ENCODE measurements around the gene ZNF212.

DNA sequence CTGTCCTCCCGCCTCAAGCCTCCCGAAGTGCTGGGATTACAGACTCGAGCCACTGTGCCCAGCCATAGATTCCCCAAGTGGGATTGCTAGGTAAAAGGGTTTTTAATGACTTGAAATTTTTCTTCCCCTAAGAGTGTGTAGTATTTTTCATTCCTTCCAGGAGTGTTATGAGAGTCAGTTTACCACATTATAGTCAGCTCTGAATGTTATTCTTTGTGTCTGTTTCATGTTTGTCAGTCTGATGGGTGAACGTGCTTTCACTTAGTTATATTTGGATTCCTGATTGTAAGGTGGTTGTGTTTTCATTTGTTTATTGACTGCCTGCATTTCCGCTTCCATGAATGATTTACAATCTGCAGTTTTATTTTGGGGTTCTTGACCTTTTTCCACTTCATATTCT lies 6.3 kb downstream of the ZNF212 start:
- TF ChIP-seq, protein P1, sequence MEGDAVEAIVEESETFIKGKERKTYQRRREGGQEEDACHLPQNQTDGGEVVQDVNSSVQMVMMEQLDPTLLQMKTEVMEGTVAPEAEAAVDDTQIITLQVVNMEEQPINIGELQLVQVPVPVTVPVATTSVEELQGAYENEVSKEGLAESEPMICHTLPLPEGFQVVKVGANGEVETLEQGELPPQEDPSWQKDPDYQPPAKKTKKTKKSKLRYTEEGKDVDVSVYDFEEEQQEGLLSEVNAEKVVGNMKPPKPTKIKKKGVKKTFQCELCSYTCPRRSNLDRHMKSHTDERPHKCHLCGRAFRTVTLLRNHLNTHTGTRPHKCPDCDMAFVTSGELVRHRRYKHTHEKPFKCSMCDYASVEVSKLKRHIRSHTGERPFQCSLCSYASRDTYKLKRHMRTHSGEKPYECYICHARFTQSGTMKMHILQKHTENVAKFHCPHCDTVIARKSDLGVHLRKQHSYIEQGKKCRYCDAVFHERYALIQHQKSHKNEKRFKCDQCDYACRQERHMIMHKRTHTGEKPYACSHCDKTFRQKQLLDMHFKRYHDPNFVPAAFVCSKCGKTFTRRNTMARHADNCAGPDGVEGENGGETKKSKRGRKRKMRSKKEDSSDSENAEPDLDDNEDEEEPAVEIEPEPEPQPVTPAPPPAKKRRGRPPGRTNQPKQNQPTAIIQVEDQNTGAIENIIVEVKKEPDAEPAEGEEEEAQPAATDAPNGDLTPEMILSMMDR (conservative IDR thresholded peaks at IDR 0.05; ENCODE audit: low read depth, low read length): no peak
- TF ChIP-seq EZH2phosphoT487 (IDR thresholded peaks at IDR 0.05; ENCODE audit: borderline replicate concordance, low read length) (no peak), EZH2 (IDR thresholded peaks at IDR 0.05; ENCODE audit: low read length, unreplicated experiment) (no peak)

All from PC-3 (cell line).